ENCODE measurements around the gene PLXNA2.

- TF ChIP-seq CTCF (conservative IDR thresholded peaks at IDR 0.05; ENCODE audit: low read depth, low read length) (no peak), EZH2 (IDR thresholded peaks at IDR 0.05; ENCODE audit: borderline replicate concordance, low read depth, low read length, poor library complexity, severe bottlenecking) (no peak)
Observed at GRCh38 chr1:208271236-208271635, 27.1 kb upstream of the PLXNA2 start.
